ENCODE results near the gene CHD9.

The CHD9 gene

GRCh38 chr16:53374800-53375199 is 320.0 kb downstream of the CHD9 start:
- Histone ChIP-seq H3K9me3 (replicated peaks; ENCODE audit: insufficient read depth, low read length) (no peaks in the 10 kb centered on the region), H4K20me1 (ENCODE audit: insufficient read depth, low read length) (no peaks in the 10 kb centered on the region)

GRCh38 chr16:53378138-53378537 is 323.3 kb downstream of the CHD9 start:
- Histone ChIP-seq H3F3A (ENCODE audit: insufficient read depth, low read length) (no peaks in the 10 kb centered on the region), H3K27ac (ENCODE audit: low read length) (no peak overlapping the region), H3K27me3 (replicated peaks; ENCODE audit: insufficient read depth, low read length) (no peaks in the 10 kb centered on the region), H3K4me1 (ENCODE audit: low read length) (no peaks in the 10 kb centered on the region), H3K36me3 (replicated peaks; ENCODE audit: insufficient read depth, low read length) (no peaks in the 10 kb centered on the region), H2AFZ (ENCODE audit: low read length) (no peak overlapping the region), H4K20me1 (ENCODE audit: insufficient read depth, low read length) (no peaks in the 10 kb centered on the region), H3K9me2 (replicated peaks; ENCODE audit: insufficient read depth, low read length) (no peaks in the 10 kb centered on the region), H3K9ac (ENCODE audit: low read length) (no peak overlapping the region), H3K4me2 (ENCODE audit: low read depth, low read length) (no peak overlapping the region), H3K79me2 (ENCODE audit: low read length) (no peaks in the 10 kb centered on the region), H3K9me3 (replicated peaks; ENCODE audit: insufficient read depth, low read length) (no peaks in the 10 kb centered on the region), H3K4me3 (ENCODE audit: low read length) (no peak overlapping the region)
- TF ChIP-seq CTCF (IDR thresholded peaks at IDR 0.05; ENCODE audit: low read length) (no peak), EZH2 (optimal IDR thresholded peaks at IDR 0.05; ENCODE audit: low read depth, low read length) (no peak), EZH2phosphoT487 (IDR thresholded peaks at IDR 0.05; ENCODE audit: low read length) (no peak)
- DNase-seq: no peak

More at GRCh38 chr16:53374800-53375199, 320.0 kb downstream of the CHD9 start:
- no peaks in the 10 kb centered on the region for H3K36me3 ChIP-seq (replicated peaks; ENCODE audit: insufficient read depth, low read length)
- no peaks in the 10 kb centered on the region for H3F3A ChIP-seq (ENCODE audit: insufficient read depth, low read length)
- H3K9ac ChIP-seq (ENCODE audit: low read length): no peak overlapping the region
- no peak for DNase-seq
- no peaks in the 10 kb centered on the region for H3K9me2 ChIP-seq (replicated peaks; ENCODE audit: insufficient read depth, low read length)
- no peaks in the 10 kb centered on the region for H3K4me1 ChIP-seq (ENCODE audit: low read length)
- H3K27ac ChIP-seq (ENCODE audit: low read length): no peak overlapping the region
- no peaks in the 10 kb centered on the region for H3K79me2 ChIP-seq (ENCODE audit: low read length)
- TF ChIP-seq CTCF (IDR thresholded peaks at IDR 0.05; ENCODE audit: low read length) (no peak), EZH2phosphoT487 (IDR thresholded peaks at IDR 0.05; ENCODE audit: low read length) (no peak), EZH2 (optimal IDR thresholded peaks at IDR 0.05; ENCODE audit: low read depth, low read length) (no peak)
- no peak overlapping the region for H3K4me3 ChIP-seq (ENCODE audit: low read length)
- H3K4me2 ChIP-seq (ENCODE audit: low read depth, low read length): peak overlapping the region; percentile 44; the same call in 1 of the 2 replicates
- H2AFZ ChIP-seq (ENCODE audit: low read length): no peak overlapping the region
- no peaks in the 10 kb centered on the region for H3K27me3 ChIP-seq (replicated peaks; ENCODE audit: insufficient read depth, low read length)

Measured in MM.1S (cell line).